Stimulated activated CD4-positive, alpha-beta T cell treated with anti-CD3 and anti-CD28 coated beads, Interleukin-12 subunit alpha, Interleukin-12 subunit beta, amount 100 ng/mL, for 24 hours (primary cell): ENCODE data around the gene FGF3.

Source experiments
- DNase-seq, 2 experiments: peaks; one replicate each; pipeline ENCODE4 v3.0.0-alpha.2; 2020; ENCODE audit warnings: low read depth in 2 of 2

Gene FGF3

DNA sequence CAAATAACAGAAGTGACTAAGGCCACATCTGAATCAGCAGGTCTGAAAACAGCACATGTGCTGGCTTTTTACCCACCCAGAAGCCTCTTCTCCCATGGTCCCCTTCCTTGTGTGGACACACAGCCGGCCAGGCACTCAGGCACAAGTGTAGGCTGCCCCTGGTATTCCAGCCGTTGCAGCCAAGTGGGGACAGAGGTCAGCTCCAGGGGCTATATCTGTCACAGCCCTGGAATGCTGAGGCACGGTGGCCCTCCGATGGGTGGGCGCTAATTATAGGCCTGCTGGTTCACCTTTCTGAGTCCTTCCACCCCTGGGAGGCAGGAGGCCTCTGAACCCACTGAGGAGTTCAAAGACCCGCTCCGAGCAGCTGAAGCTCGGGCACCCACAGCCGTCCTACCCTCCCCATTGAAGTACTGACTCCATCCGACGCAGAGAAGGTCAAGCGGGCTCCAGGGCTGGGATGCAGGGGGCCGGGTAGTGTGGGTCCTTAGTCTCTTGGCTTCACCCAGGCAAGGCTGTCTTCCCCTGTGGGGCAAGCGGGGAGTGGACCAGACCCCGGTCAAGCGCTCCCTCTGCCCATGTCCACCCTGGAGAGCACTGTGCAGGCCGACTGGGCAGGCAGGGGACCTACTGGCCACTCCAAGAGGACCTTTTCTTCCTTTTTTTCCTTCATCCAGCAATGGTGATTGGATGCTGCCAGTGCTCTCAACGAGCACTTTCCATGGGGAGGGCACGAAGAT lies 14.3 kb downstream of the FGF3 start:
- DNase-seq = no peak

DNA sequence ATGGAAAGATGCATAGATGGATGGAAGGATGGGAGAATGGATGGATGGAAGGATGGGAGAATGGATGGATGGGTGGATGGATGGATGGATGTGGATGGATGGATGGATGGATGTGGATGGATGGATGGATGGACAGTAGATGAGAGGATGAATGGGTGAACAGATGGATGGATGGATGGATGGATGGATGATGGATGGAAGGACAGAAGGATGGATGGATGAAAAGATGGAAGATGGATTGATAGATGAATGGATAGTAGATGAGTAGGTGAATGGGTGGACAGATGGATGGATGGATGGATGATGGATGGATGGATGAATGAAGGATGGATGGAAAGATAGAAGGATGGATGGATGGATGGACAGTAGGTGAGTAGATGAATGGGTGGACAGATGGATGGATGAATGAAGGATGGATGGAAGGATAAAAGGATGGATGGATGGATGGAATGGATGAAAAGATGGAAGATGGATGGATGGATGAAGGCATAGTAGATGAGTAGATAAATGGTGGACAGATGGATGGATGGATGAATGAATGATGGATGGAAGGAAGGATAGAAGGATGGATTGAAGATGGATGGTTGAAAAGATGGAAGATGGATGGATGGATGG lies 15.5 kb downstream of the FGF3 start:
- no peak for DNase-seq

- no peak for DNase-seq
Measured at GRCh38 chr11:69803022-69803421, 16.2 kb downstream of the FGF3 start.

DNA sequence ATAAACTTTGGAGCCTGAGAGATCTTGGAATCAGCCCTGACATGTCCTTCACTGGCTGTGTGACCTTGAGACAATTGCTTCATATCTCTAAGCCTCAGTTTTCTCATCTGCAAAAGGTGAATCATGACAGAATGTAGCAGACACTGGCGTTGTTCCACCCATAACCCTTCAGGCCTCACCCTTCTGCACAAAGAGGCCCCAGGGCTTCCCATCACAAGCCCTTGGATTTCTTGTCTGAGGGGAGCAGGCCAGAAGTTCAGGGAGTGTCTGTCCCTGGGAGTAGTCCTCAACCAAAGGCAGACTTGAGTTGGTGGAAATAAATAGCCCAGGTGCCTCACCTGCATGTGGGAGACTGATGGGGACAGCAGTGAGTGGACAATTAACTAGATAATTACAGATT lies 16.6 kb downstream of the FGF3 start:
- no peak for DNase-seq

DNA sequence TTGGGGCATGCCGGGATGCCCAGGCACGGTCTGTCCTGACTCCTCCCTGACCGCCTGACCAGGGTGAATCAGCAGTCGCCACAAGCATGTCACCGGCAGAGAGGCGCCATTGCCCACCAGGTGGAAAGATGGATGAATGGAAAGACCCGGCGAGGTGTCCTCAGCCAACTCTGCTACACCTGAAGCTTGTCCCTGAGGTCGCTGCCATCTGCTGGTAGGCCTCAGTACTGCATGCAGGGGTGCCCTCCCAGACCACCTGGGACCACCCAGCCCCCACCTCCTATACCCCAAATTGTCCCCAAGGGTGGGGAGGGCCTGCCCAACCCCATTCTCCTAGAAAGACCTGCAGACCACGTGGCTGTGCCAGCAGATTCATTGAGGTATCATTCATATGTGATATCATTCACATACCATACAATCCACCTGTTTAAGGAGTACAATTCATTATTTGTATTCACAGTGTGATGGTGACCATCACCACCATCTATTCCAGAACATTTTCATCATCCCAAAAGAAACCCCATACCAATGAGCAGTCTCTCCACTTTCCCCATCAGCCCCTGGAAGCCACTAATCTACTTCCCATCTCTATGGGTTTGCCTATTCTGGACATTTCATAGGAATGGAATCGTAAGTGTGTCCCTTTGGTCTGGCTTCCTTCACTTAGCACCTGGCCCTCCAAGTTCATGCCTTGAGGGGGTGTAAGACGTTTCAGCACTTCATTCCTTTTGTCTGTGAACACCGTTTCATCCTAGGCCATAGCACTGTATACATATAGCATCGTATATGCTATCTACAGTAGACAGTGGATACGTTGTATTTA lies 17.5 kb downstream of the FGF3 start:
- DNase-seq = peak in 1 of 2 experiments; percentile 8

- no peak for DNase-seq
Measured at GRCh38 chr11:69800278-69800677, 18.9 kb downstream of the FGF3 start.

- no peak for DNase-seq
Measured at GRCh38 chr11:69799582-69799981, 19.6 kb downstream of the FGF3 start.

- no peak for DNase-seq
Measured at GRCh38 chr11:69799097-69799496, 20.1 kb downstream of the FGF3 start.

DNA sequence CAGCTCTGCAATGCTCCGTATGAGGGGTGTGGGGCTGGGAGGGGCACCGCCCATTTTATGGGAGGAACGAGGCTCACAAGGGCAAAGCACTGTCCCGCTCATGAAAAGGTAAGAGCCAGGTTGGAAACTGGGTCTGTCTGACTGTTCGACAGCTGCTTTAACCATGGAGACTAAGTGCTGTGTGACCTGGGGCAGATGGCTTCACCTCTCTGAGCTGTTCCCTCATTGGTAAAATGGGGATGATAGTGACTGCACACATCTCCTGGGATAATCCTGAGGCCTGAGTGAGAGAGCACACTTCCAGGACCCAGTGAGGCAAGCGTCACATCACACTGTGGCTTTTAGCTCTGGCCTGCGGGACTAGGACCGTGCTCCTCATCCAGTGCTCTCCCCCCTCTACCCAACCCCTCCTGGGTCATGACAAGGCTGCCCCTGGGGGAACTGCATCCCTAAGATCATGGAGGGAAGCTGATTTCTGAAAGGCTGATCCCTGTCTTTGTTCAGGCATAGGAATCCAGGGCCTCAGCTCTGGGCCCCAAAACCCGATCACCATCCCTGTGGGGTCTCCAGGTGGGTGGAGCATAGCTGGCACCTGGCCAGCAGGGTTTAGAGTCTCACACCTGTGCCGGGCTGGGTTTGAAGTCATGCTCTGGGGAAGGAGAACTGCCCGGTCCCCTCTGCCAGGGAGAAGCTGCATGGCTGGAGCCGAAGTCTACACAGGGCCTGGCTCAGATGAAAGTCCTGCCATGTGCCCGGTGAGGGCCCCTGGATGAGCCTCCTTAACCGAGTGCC lies 21.3 kb downstream of the FGF3 start:
- no peak for DNase-seq

GRCh38 chr11:69797156-69797555 lies 22.1 kb downstream of the FGF3 start:
- DNase-seq = no peak

GRCh38 chr11:69796063-69796462 lies 23.2 kb downstream of the FGF3 start:
- no peak for DNase-seq

GRCh38 chr11:69791276-69792180 lies 27.7 kb downstream of the FGF3 start:
- no peak for DNase-seq

GRCh38 chr11:69788956-69789355 lies 30.3 kb downstream of the FGF3 start:
- DNase-seq = no peak

GRCh38 chr11:69787906-69788305 lies 31.3 kb downstream of the FGF3 start:
- no peak for DNase-seq

GRCh38 chr11:69787457-69787856 lies 31.8 kb downstream of the FGF3 start:
- DNase-seq = no peak

GRCh38 chr11:69781241-69781640 lies 38.0 kb downstream of the FGF3 start:
- no peak for DNase-seq

- no peak for DNase-seq
Measured at GRCh38 chr11:69778373-69778772, 40.8 kb downstream of the FGF3 start.

GRCh38 chr11:69775163-69775755 lies 44.0 kb downstream of the FGF3 start, which contains the start of gene FGF4:
TSS of gene FGF4 (minus strand) at chr11:69775341. CDS start at chr11:69775084, 257 bp downstream.
- no peak for DNase-seq

DNA sequence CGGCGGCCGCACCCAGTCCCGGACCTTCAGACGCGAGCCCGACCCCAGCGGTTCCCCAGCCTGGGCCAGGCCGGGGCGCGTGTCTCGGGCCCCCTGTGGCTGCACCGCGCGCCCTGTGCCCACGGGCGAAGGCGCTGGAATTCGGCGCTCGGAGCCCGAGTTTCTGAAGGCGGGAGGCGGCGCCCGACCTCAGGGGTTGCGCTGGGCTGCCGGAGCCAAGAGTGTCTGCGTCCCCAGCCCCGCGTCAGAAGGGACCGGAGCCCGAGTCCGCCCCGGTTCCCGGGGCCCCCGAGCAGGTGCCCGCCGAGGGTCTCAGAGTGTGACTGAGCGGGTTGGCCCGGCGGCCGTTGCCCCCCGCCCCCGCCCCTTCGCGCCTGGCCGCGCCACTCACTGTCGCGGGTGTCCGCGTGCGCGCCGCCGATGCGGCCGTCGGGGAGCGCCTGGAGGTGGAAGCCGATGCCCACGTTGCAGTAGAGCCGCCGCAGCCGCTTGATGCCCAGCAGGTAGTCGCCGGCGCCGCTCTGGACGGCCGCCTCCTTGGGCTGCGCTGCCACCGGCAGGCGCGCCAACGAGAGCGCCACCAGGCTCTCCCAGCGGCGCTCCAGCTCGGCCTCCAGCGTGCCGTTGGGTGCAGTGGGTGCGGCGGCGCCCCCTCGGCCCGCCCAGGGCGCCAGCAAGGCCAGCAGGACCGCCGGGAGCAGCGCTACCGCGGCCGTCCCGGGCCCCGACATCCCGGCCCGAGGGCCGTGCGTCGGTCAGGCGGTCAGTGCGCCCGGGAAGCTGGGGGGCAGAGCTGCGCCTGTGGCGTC lies 44.7 kb downstream of the FGF3 start:
- no peak for DNase-seq
